Activated CD4-positive, alpha-beta memory T cell treated with anti-CD3 and anti-CD28 coated beads, Interleukin-2, amount 10 ng/mL, durations not matched to agents 7 days and 5 days (primary cell): ENCODE measurements around the gene ESR1. TPM values are rescaled to one million over a fixed set of nuclear protein-coding genes. Genes with fewer than 3 reads are reported as not detected.

Experiments used
- CTCF ChIA-PET: fragments of 350-600 bp; sonication (Branson Sonifier 250); formaldehyde crosslinking; loops from one replicate; lab custom pipeline; 2021; ENCODE audit warnings: antibody characterized with exemption, inconsistent platforms; lab: Charles Lee
- POLR2A ChIA-PET: fragments of 350-600 bp; sonication (Branson Sonifier 250); formaldehyde crosslinking; loops from one replicate; lab custom pipeline; 2021; ENCODE audit warnings: antibody characterized with exemption; lab: Charles Lee
- DNase-seq: peaks from one replicate; pipeline ENCODE4 v3.0.0-alpha.2; 2020
- H3K27ac Mint-ChIP-seq: one replicate; pipeline ENCODE4 v1.8.0; 2021; ENCODE audit warnings: mild to moderate bottlenecking, mixed read lengths
- H3K27me3 Mint-ChIP-seq: one replicate; pipeline ENCODE4 v1.8.0; 2021; ENCODE audit warnings: mixed read lengths
- H3K36me3 Mint-ChIP-seq: one replicate; pipeline ENCODE4 v1.8.0; 2021; ENCODE audit warnings: low read depth, mixed read lengths
- H3K4me1 Mint-ChIP-seq: one replicate; pipeline ENCODE4 v1.8.0; 2021; ENCODE audit warnings: mixed read lengths
- H3K4me3 Mint-ChIP-seq: one replicate; pipeline ENCODE4 v1.8.0; 2021; ENCODE audit warnings: mild to moderate bottlenecking, mixed read lengths
- H3K9me3 Mint-ChIP-seq: one replicate; pipeline ENCODE4 v1.8.0; 2021; ENCODE audit warnings: mixed read lengths
- total RNA-seq, 2 experiments: library from RNA; stranded (reverse); gene quantifications; one replicate each; pipeline ENCODE4 v1.2.3, GENCODE V29; 2021

The ESR1 gene
- total RNA-seq, 2 experiments from 2014 or later: 1.2 TPM

GRCh38 chr6:152155792-152156191 lies 348.3 kb downstream of the ESR1 start:
- Mint-ChIP-seq H3K4me3 (no peak overlapping the region), H3K27me3 (no peaks in the 10 kb centered on the region), H3K27ac (no peak overlapping the region), H3K9me3 (no peaks in the 10 kb centered on the region), H3K36me3 (peaks cover 68% of the 10 kb centered on the region), H3K4me1 (peaks cover 3% of the 10 kb centered on the region)
- CTCF ChIA-PET: no interaction called here
- DNase-seq: no peak
- POLR2A ChIA-PET: no interaction called here

DNA sequence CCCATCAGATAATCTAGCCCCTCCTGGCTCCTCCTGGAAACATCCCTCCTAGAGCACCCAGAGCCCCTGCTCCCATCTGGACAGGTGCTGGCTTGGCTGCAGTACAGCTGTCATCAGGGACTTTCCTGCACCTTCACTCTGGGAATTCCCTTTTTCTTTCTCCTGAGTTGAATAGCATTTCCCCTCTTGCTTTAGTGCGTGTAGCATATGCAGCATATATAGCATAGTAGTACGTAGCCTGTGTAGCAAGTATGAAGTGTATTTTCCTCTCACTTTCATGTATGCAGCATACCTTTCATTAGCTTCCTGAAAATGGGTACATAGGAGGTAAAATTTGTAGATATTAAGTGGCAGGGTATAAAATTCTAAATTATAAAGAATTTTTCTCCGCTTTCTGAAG lies 352.9 kb downstream of the ESR1 start:
- no peak overlapping the region for H3K27ac Mint-ChIP-seq
- DNase-seq: no peak
- no peaks in the 10 kb centered on the region for H3K9me3 Mint-ChIP-seq
- ChIA-PET CTCF (interaction anchor here (1.2 kb wide), 1 partner anchor 178 kb away, joined by 3 read pairs; no protein-coding TSS in a partner anchor), POLR2A (interaction anchor here (0.7 kb wide), 1 partner anchor 25 kb away, joined by 3 read pairs; no protein-coding TSS in a partner anchor)
- H3K4me1 Mint-ChIP-seq: peaks cover 16% of the 10 kb centered on the region
- no peaks in the 10 kb centered on the region for H3K27me3 Mint-ChIP-seq
- H3K36me3 Mint-ChIP-seq: peaks cover 66% of the 10 kb centered on the region
- H3K4me3 Mint-ChIP-seq: no peak overlapping the region

GRCh38 chr6:152161501-152161900 lies 354.0 kb downstream of the ESR1 start:
- Mint-ChIP-seq H3K4me1 (peaks cover 16% of the 10 kb centered on the region), H3K9me3 (no peaks in the 10 kb centered on the region), H3K36me3 (peaks cover 67% of the 10 kb centered on the region), H3K27me3 (no peaks in the 10 kb centered on the region), H3K27ac (no peak overlapping the region), H3K4me3 (no peak overlapping the region)
- DNase-seq: no peak
- ChIA-PET CTCF (no interaction called here), POLR2A (interaction anchor here (1.2 kb wide), 1 partner anchor 23 kb away, joined by 3 read pairs; no protein-coding TSS in a partner anchor)

- no peaks in the 10 kb centered on the region for H3K27me3 Mint-ChIP-seq
- no peak for DNase-seq
- ChIA-PET POLR2A (no interaction called here), CTCF (no interaction called here)
- H3K27ac Mint-ChIP-seq: no peak overlapping the region
- peaks cover 19% of the 10 kb centered on the region for H3K4me1 Mint-ChIP-seq
- peaks cover 68% of the 10 kb centered on the region for H3K36me3 Mint-ChIP-seq
- H3K9me3 Mint-ChIP-seq: no peaks in the 10 kb centered on the region
- no peak overlapping the region for H3K4me3 Mint-ChIP-seq
Observed at GRCh38 chr6:152164957-152165356, 357.5 kb downstream of the ESR1 start.

DNA sequence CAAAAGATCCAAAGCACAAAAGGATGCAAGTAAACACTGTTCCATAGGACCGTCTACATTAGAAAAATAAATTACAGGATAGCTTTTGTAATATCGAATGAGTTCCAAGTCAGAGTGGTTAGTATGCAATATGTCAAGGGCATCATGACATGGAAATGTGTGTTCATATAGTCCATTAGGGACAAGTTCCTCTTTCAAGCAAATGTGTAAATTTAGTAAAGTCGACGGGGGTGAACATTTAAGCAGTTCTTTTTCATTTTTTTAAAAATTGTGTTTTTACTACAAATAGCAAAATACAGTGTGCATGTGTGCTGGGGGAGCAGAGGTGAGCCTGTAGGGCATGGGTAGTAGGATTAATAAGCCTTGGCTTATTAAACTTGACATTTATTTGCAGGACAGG lies 359.0 kb downstream of the ESR1 start:
- Mint-ChIP-seq H3K27me3 (no peaks in the 10 kb centered on the region), H3K9me3 (no peaks in the 10 kb centered on the region), H3K27ac (no peak overlapping the region), H3K36me3 (peaks cover 71% of the 10 kb centered on the region), H3K4me3 (no peak overlapping the region), H3K4me1 (peaks cover 28% of the 10 kb centered on the region)
- no peak for DNase-seq
- CTCF ChIA-PET: interaction anchor here (1.6 kb wide), 1 partner anchor 9 kb away, joined by 5 read pairs; no protein-coding TSS in a partner anchor
- POLR2A ChIA-PET: no interaction called here

DNA sequence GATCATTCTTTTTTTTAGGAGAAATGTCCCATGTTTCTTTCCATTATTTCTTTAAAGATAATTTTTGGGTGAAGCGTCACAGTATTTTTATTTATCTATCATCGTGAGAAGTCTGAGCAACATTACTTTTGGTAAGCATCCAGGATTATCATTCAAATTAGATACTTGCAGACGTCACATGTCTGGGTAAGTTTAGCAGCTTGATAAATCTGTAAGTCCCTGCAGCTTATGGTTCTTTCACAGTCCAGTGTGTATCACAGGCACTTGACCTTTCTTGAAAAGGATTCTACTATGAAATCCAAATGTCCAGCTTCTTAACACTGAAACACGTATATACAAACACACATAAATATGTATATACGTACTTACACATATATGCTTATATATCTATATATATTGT lies 359.4 kb downstream of the ESR1 start:
- ChIA-PET CTCF (interaction anchor here (1.6 kb wide), 1 partner anchor 9 kb away, joined by 5 read pairs; no protein-coding TSS in a partner anchor), POLR2A (interaction anchor here (1.9 kb wide), 1 partner anchor 18 kb away, joined by 12 read pairs; no protein-coding TSS in a partner anchor)
- no peak for DNase-seq
- peaks cover 28% of the 10 kb centered on the region for H3K4me1 Mint-ChIP-seq
- H3K36me3 Mint-ChIP-seq: peaks cover 71% of the 10 kb centered on the region
- H3K27ac Mint-ChIP-seq: no peak overlapping the region
- no peak overlapping the region for H3K4me3 Mint-ChIP-seq
- H3K9me3 Mint-ChIP-seq: no peaks in the 10 kb centered on the region
- no peaks in the 10 kb centered on the region for H3K27me3 Mint-ChIP-seq

DNA sequence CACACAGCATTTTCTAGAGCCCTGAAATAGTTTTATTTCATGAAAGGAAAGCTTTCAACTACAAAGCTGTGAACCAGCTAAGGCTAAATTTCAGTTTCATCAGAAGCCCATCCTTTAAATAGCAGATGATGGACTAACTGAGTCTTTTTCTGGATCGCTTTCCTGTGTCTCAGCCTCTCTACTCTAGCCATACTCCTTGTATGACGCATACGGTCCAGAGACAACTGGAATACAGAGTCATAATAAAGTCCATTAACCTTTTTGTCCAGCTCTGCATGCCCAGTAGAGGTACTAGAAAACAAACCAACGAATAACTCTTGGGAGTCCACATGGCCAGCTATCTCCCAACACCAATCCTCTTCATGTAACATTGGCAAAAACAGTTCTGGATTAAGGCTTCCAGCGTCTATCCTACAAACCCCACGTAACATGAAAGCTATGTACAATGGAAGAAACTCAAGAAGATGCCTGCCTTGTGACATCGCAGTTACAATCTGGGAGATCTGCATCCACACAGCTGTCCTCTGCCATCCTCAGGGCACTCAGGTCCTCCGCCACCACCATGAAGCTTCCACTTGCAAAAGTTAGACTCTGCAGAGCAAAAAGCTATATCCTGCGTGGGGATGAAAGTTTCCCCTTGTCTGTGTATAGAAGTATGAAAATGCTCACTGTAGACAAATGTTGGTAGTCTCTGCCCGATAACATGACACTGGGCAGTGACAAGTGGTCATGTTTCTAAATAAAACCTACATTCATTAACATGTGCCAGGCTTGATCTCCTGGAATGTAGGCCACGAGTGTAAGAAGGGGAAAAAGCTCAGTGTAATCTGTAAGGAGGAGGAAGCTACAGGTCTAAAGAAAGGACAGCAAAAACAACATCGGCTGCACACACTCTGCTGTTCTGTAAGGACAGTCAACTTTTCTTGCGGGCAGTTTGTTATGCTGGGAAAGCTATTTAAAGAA lies 360.4 kb downstream of the ESR1 start:
- ChIA-PET POLR2A (interaction anchor here (1.9 kb wide), 1 partner anchor 17 kb away, joined by 12 read pairs; no protein-coding TSS in a partner anchor), CTCF (interaction anchor here (1.6 kb wide), 1 partner anchor 8 kb away, joined by 5 read pairs; no protein-coding TSS in a partner anchor)
- Mint-ChIP-seq H3K4me1 (peaks cover 29% of the 10 kb centered on the region), H3K36me3 (peaks cover 65% of the 10 kb centered on the region), H3K9me3 (no peaks in the 10 kb centered on the region), H3K4me3 (no peak overlapping the region), H3K27me3 (no peaks in the 10 kb centered on the region), H3K27ac (no peak overlapping the region)
- DNase-seq: no peak

DNA sequence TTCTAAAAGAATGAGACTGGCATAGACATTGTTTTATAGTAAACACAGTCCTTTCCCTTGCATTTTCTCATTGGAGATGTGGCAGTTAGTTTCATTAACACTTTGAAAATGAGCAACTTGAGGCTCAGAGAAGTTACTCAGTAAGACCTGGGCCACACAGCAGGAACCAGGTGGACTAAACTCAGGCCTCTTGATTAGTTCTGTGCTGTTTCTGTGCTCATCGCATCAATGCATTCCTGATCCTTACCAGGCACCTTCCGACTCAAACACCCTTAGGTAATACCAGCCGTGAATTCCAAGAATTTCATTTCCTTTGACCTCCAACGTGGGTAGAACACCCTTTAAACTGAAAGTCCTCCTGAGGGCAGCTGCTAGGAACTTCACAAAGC lies 362.8 kb downstream of the ESR1 start:
- H3K27ac Mint-ChIP-seq: peak overlapping the region; percentile 93
- ChIA-PET POLR2A (interaction anchor here (1.8 to 5.3 kb wide), 4 partner anchors 14 to 480 kb away, joined by 6 to 110 read pairs (median 8); no protein-coding TSS in a partner anchor), CTCF (interaction anchor here (0.9 to 3.4 kb wide), 2 partner anchors 15 to 113 kb away, joined by 3 to 18 read pairs; no protein-coding TSS in a partner anchor)

DNA sequence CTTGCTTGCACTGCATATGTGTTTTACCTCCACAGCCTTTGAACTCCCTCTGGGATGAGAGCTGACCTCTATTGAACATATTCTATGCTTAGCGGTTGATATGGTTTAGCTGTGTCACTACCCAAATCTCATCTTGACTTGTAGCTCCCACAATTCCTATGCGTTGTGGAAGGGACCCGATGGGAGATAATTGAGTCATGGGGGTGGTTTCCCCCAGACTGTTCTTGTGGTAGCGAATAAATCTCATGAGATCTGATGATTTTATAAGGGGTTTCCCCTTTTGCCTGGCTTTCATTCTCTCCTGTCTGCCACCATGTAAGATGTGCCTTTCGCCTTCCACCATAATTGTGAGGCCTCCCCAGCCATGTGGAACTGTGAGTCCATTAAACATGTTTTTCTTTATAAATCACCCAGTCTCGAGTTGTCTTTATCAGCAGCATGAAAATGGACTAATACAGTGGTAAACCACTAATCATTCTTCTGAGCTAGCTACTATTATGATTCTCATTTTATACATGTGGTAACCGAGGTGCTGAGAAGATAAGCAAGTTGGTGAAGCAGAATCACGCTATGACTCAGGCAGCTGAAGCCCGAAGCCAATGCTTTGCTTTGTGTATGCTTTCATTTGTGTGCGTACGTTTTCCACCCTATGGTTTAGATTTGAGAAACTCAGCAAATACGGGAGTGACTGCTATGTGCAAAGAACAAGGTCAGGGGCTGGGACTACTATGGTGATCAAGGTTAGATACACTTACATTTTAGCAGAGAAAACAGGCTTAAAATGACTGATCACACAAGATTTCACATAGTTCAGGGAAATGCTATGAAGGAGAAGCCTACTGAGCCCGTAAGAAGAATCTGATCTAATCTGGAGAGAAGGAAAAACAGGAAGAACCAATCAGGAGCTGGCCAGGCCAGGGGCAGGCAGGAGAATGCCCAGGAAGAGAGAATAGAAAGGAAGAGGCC lies 363.5 kb downstream of the ESR1 start:
- ChIA-PET CTCF (interaction anchor here (0.9 to 3.4 kb wide), 2 partner anchors 14 to 112 kb away, joined by 3 to 18 read pairs; no protein-coding TSS in a partner anchor), POLR2A (interaction anchor here (1.3 to 5.3 kb wide), 5 partner anchors 13 to 481 kb away, joined by 4 to 110 read pairs (median 8); no protein-coding TSS in a partner anchor)
- H3K36me3 Mint-ChIP-seq: peaks cover 66% of the 10 kb centered on the region
- peak overlapping the region; percentile 93 for H3K27ac Mint-ChIP-seq
- H3K4me1 Mint-ChIP-seq: peaks cover 40% of the 10 kb centered on the region
- H3K27me3 Mint-ChIP-seq: no peaks in the 10 kb centered on the region
- peak; percentile 78 for DNase-seq
- peak overlapping the region; percentile 58 for H3K4me3 Mint-ChIP-seq
- no peaks in the 10 kb centered on the region for H3K9me3 Mint-ChIP-seq

More for the DNA sequence above, 362.8 kb downstream of the ESR1 start:
- no peak for DNase-seq
- H3K4me3 Mint-ChIP-seq: peak overlapping the region; percentile 58
- peaks cover 65% of the 10 kb centered on the region for H3K36me3 Mint-ChIP-seq
- no peaks in the 10 kb centered on the region for H3K9me3 Mint-ChIP-seq
- peaks cover 40% of the 10 kb centered on the region for H3K4me1 Mint-ChIP-seq
- H3K27me3 Mint-ChIP-seq: no peaks in the 10 kb centered on the region

DNA sequence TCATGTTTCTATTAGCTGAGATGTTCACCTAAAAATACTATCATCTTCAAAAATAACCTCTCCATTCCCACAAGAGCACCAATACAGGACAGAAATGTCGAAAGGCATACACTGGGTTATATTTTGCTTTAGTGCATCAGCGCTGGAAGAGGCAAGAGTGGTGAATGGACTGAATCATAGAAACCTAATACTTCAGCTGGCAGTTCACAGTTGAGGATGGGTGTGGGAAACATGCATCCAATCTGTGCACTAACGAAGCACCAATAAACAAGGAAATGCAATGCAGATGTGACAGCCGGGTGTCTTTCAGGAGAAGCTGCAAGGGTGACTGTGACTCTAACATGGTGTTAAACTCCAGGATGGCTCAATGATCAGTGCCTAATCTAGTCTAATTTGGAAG lies 365.8 kb downstream of the ESR1 start:
- H3K4me3 Mint-ChIP-seq: no peak overlapping the region
- DNase-seq: no peak
- no peak overlapping the region for H3K27ac Mint-ChIP-seq
- H3K9me3 Mint-ChIP-seq: no peaks in the 10 kb centered on the region
- POLR2A ChIA-PET: interaction anchor here (1.0 to 5.3 kb wide), 2 partner anchors 11 to 128 kb away, joined by 3 to 110 read pairs; no protein-coding TSS in a partner anchor
- H3K36me3 Mint-ChIP-seq: peaks cover 57% of the 10 kb centered on the region
- H3K27me3 Mint-ChIP-seq: no peaks in the 10 kb centered on the region
- CTCF ChIA-PET: interaction anchor here (0.9 to 3.4 kb wide), 2 partner anchors 12 to 28 kb away, joined by 3 to 18 read pairs; no protein-coding TSS in a partner anchor
- H3K4me1 Mint-ChIP-seq: peaks cover 37% of the 10 kb centered on the region

DNA sequence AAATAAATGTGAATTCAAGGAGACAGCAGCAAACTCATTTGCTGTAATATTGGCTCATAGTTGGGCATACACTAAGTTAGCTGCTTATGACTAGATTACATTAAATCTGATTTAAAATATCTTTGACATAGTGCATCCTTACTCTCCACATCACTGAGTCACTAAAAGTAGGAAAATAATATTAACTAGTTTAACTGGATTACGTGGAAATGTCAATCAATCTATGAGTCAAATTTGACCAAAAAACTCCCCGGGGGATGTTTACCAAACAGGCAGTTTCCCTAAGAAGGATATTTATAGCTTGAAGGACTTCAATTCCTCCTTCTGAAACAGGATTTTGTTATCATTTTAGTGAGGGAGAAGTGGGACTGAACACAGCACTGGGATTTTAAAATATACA lies 366.5 kb downstream of the ESR1 start:
- no peaks in the 10 kb centered on the region for H3K27me3 Mint-ChIP-seq
- no peak for DNase-seq
- ChIA-PET CTCF (no interaction called here), POLR2A (interaction anchor here (1.0 to 5.3 kb wide), 2 partner anchors 10 to 128 kb away, joined by 3 to 110 read pairs; no protein-coding TSS in a partner anchor)
- no peak overlapping the region for H3K4me3 Mint-ChIP-seq
- no peaks in the 10 kb centered on the region for H3K9me3 Mint-ChIP-seq
- H3K4me1 Mint-ChIP-seq: peaks cover 37% of the 10 kb centered on the region
- H3K36me3 Mint-ChIP-seq: peaks cover 54% of the 10 kb centered on the region
- H3K27ac Mint-ChIP-seq: no peak overlapping the region

DNA sequence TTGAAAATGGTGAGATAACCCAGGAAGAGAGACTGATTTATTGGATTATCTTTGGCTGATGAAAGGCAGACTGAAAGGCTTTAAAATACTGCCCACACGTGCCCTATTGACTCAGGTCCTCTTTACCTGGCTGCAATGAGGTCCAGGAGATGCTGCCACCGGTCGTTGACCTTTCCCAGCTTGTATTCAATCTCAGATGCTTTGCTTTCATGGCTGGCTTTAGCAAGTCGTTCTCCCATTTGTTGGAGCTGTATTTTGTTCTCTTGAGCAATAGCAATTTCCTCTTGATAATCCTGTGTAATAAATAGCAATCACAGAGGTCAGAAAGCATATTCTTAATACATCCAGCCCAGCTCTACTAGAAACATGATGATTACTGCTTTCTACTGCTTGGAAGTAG lies 368.8 kb downstream of the ESR1 start:
- CTCF ChIA-PET: interaction anchor here (0.8 to 1.3 kb wide), 2 partner anchors 9 to 10 kb away, joined by 4 to 5 read pairs; no protein-coding TSS in a partner anchor
- POLR2A ChIA-PET: interaction anchor here (1.6 kb wide), 1 partner anchor 8 kb away, joined by 8 read pairs; no protein-coding TSS in a partner anchor
- peaks cover 34% of the 10 kb centered on the region for H3K4me1 Mint-ChIP-seq
- no peaks in the 10 kb centered on the region for H3K9me3 Mint-ChIP-seq
- no peaks in the 10 kb centered on the region for H3K27me3 Mint-ChIP-seq
- H3K27ac Mint-ChIP-seq: no peak overlapping the region
- H3K4me3 Mint-ChIP-seq: no peak overlapping the region
- DNase-seq: no peak
- peaks cover 52% of the 10 kb centered on the region for H3K36me3 Mint-ChIP-seq
